Endothelial cell of umbilical vein (primary cell): Measurements from ENCODE around the gene LRSAM1. TPM values are rescaled to one million over a fixed set of nuclear protein-coding genes. Genes with fewer than 3 reads are reported as not detected.

Experiments used
- BruUV-seq: library from RNA; stranded (reverse); fragments of 400-500 nt; replicated peaks from 2 replicates; lab custom pipeline; 2021; lab: Mats Ljungman, UMichigan
- CTCF ChIA-PET: fragments of 300-600, 350-600 bp; sonication (Branson Sonifier 250); formaldehyde crosslinking; loops from one replicate; lab custom pipeline; 2021; ENCODE audit warnings: antibody characterized with exemption, inconsistent platforms; lab: Charles Lee
- POLR2A ChIA-PET: fragments of 300-600, 350-600 bp; sonication (Branson Sonifier 250); formaldehyde crosslinking; loops from one replicate; lab custom pipeline; 2021; ENCODE audit warnings: antibody characterized with exemption, inconsistent platforms; lab: Charles Lee
- DNase-seq: peaks from one replicate; pipeline ENCODE4 v3.0.0-alpha.2; 2011; ENCODE audit warnings: low read depth, low spot score
- FAIRE-seq: peaks from 2 replicates; lab custom pipeline; 2011; peaks lifted over from hg19 to GRCh38; lab: Jason Lieb, UNC
- H2AFZ ChIP-seq: 2 replicates; pipeline ENCODE4 v1.6.0; 2012; ENCODE audit warnings: low read depth, low read length, control low read depth, inconsistent platforms
- H3K27ac ChIP-seq: 2 replicates; pipeline ENCODE4 v1.5.1; 2011; ENCODE audit warnings: low read depth, mild to moderate bottlenecking, control low read depth, low read length, moderate library complexity; ENCODE audit not compliant: insufficient read depth
- H3K27me3 ChIP-seq, 2 experiments: 2 replicates each; pipeline versions ENCODE4 v1.6.0 to v1.6.1; 2011; ENCODE audit warnings: low read length in 2 of 2, mixed read lengths in 1 of 2; ENCODE audit not compliant: control insufficient read depth in 2 of 2, insufficient read depth in 2 of 2
- H3K36me3 ChIP-seq, 2 experiments: 2 replicates in 1 of 2; 3 replicates in 1 of 2; pipeline ENCODE4 v1.5.1; 2011; ENCODE audit warnings: low read length in 2 of 2, mild to moderate bottlenecking in 1 of 2, moderate library complexity in 1 of 2; ENCODE audit not compliant: control insufficient read depth in 2 of 2, insufficient read depth in 2 of 2; ENCODE audit errors: extremely low read depth in 1 of 2
- H3K4me1 ChIP-seq: 3 replicates; pipeline ENCODE4 v1.5.1; 2011; ENCODE audit warnings: mild to moderate bottlenecking, low read length; ENCODE audit not compliant: control insufficient read depth, insufficient read depth; ENCODE audit errors: extremely low read depth
- H3K4me2 ChIP-seq: 2 replicates; pipeline ENCODE4 v1.6.1; 2011; ENCODE audit warnings: low read length, control low read depth, mixed read lengths; ENCODE audit not compliant: insufficient read depth
- H3K4me3 ChIP-seq, 3 experiments: fragments of 200-600 bp in 1 of 3; sonication (generic), shearing (Covaris generic) in 1 of 3; replicated peaks in 1 of 3; 2 replicates each; pipeline ENCODE4 v1.5.1; 2011 to 2016; ENCODE audit warnings: control low read depth in 3 of 3, low read length in 3 of 3, mild to moderate bottlenecking in 2 of 3, inconsistent platforms in 1 of 3, low read depth in 1 of 3, moderate library complexity in 1 of 3; ENCODE audit not compliant: insufficient read depth in 1 of 3
- H3K79me2 ChIP-seq: 2 replicates; pipeline ENCODE4 v1.6.0; 2012; ENCODE audit warnings: low read length, inconsistent platforms; ENCODE audit not compliant: control insufficient read depth, insufficient read depth
- H3K9ac ChIP-seq: replicated peaks from 2 replicates; pipeline ENCODE3; 2011; ENCODE audit warnings: low read length, control low read depth; ENCODE audit not compliant: insufficient read depth; ENCODE audit errors: extremely low read depth
- H3K9me1 ChIP-seq: replicated peaks from 3 replicates; pipeline ENCODE4 v1.6.0; 2011; ENCODE audit warnings: mild to moderate bottlenecking, low read length; ENCODE audit not compliant: control insufficient read depth, insufficient read depth; ENCODE audit errors: extremely low read depth
- H3K9me3 ChIP-seq: replicated peaks from 2 replicates; pipeline ENCODE4 v1.5.1; 2012; ENCODE audit warnings: low read length, inconsistent platforms; ENCODE audit not compliant: control insufficient read depth, insufficient read depth
- H4K20me1 ChIP-seq: replicated peaks from 2 replicates; pipeline ENCODE3; 2011; ENCODE audit warnings: mild to moderate bottlenecking, low read length; ENCODE audit not compliant: control insufficient read depth, insufficient read depth; ENCODE audit errors: extremely low read depth
- EZH2 ChIP-seq: IDR thresholded peaks from 2 replicates; pipeline ENCODE4 v1.6.1; 2012; ENCODE audit warnings: borderline replicate concordance, low read depth, mild to moderate bottlenecking, moderate library complexity, low read length, inconsistent platforms; ENCODE audit not compliant: severe bottlenecking
- FOS ChIP-seq: IDR thresholded peaks from 2 replicates; pipeline ENCODE4 v1.6.1; 2011; ENCODE audit warnings: mild to moderate bottlenecking, low read length, moderate library complexity, borderline replicate concordance; ENCODE audit not compliant: insufficient read depth
- GATA2 ChIP-seq: IDR thresholded peaks from 2 replicates; pipeline ENCODE4 v1.7.0; 2011; ENCODE audit warnings: low read depth, mild to moderate bottlenecking, moderate library complexity, mixed read lengths, low read length; ENCODE audit not compliant: insufficient read length, insufficient read depth
- JUN ChIP-seq: IDR thresholded peaks from 2 replicates; pipeline ENCODE4 v1.6.1; 2011; ENCODE audit warnings: borderline replicate concordance, low read depth; ENCODE audit not compliant: insufficient read length, insufficient read depth
- MYC ChIP-seq: IDR thresholded peaks from one replicate; pipeline ENCODE4 v1.6.1; 2011; ENCODE audit warnings: mild to moderate bottlenecking, low read depth, low read length
- POLR2A ChIP-seq: IDR thresholded peaks from 2 replicates; pipeline ENCODE4 v1.6.1; 2012; ENCODE audit warnings: low read depth, mild to moderate bottlenecking, control low read depth, low read length
- POLR2AphosphoS5 ChIP-seq: IDR thresholded peaks from 2 replicates; pipeline ENCODE4 v1.6.1; 2012; ENCODE audit warnings: low read depth, mild to moderate bottlenecking, control low read depth, low read length, moderate library complexity; ENCODE audit not compliant: insufficient read depth
- dilution Hi-C: fragments of 300-500 bp; cut with MboI; formaldehyde crosslinking; loops from one replicate; pipeline ENCODE4 v1.15.0; 2019; ENCODE audit warnings: low sequenced_read_pairs; ENCODE audit not compliant: extremely low pct_ligation_motif_present
- intact Hi-C: fragments of 100-400 bp; cut with micrococcal nuclease; formaldehyde crosslinking; loops from one replicate; pipeline ENCODE4 v1.10.0; 2022
- polyA plus RNA-seq, 4 experiments: library from polyadenylated mRNA; depleted of rRNA in 3 of 4; stranded (reverse) in 3 of 4; unstranded in 1 of 4; fragments of >200 nt; gene quantifications; 2 replicates each; pipeline versions ENCODE4 v1.2.1 to v1.2.3, GENCODE V29; 2011 to 2012; ENCODE audit warnings: missing spikeins in 1 of 4
- total RNA-seq: library from RNA; stranded (reverse); gene quantifications from 2 replicates; pipeline ENCODE4 v1.2.3, GENCODE V29; 2021
- TF ChIP-seq, protein P1 (sequence below): IDR thresholded peaks from 2 replicates; pipeline ENCODE4 v1.6.1; 2011; ENCODE audit not compliant: insufficient read depth, insufficient read length
- TF ChIP-seq, protein P2 (sequence below), 2 donors: IDR thresholded peaks; 1 replicate in 1 of 2; 2 replicates in 1 of 2; pipeline ENCODE4 v1.5.1; 2011; ENCODE audit warnings: low read length in 2 of 2, mild to moderate bottlenecking in 2 of 2, moderate library complexity in 2 of 2, control low read depth in 1 of 2, inconsistent platforms in 1 of 2, low read depth in 1 of 2; ENCODE audit not compliant: insufficient read depth in 1 of 2; ENCODE audit errors: extremely low read depth in 1 of 2

Gene LRSAM1
- total and polyA plus RNA-seq, 2 donors (not counting 3 experiments of a cell fraction or from before 2014, with no cell fraction given) = 10.8 to 18.9 TPM

DNA sequence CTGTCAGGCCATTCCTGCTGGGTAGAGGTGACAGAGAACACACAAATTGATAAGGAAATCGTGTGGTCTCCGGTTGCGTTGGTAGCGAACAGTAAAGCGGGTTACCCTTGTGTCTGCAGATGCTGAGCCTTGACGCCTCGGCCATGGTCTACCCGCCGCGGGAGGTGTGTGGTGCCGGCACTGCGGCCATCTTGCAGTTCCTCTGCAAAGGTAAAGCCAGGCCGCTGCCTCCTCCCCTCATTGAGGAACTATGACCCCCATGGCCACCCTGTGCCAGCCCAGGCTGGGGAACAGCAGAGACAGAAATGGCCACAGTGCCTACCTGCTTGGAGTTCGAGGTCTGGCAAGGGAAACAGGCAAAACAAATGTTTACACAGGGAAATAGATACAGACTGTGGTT, 16.3 kb downstream of the LRSAM1 start:
- Histone ChIP-seq H3K79me2 (no peaks in the 10 kb centered on the region), H4K20me1 (no peaks in the 10 kb centered on the region), H3K27ac (no peak overlapping the region), H3K36me3 (peaks cover 2 to 8% of the 10 kb centered on the region in 2 experiments), H3K9me1 (no peaks in the 10 kb centered on the region), H2AFZ (no peak overlapping the region), H3K4me2 (no peak overlapping the region), H3K9me3 (no peaks in the 10 kb centered on the region), H3K4me1 (no peaks in the 10 kb centered on the region), H3K4me3 (no peak overlapping the region), H3K27me3 (no peaks in the 10 kb centered on the region), H3K9ac (no peak overlapping the region)
- intact Hi-C loops (no loop called here), dilution Hi-C loops (no loop called here)
- CTCF ChIA-PET = no interaction called here
- no peak for DNase-seq
- FAIRE-seq = no peak
- POLR2A ChIA-PET = interaction anchor here (0.9 kb wide), 1 partner anchor 16 kb away, joined by 3 read pairs; the partner anchor contains the start of genes LRSAM1 and RPL12
- no TSS peak for BruUV-seq
- no peak for TF ChIP-seq JUN
- no peak for TF ChIP-seq FOS
- TF ChIP-seq POLR2A = no peak

DNA sequence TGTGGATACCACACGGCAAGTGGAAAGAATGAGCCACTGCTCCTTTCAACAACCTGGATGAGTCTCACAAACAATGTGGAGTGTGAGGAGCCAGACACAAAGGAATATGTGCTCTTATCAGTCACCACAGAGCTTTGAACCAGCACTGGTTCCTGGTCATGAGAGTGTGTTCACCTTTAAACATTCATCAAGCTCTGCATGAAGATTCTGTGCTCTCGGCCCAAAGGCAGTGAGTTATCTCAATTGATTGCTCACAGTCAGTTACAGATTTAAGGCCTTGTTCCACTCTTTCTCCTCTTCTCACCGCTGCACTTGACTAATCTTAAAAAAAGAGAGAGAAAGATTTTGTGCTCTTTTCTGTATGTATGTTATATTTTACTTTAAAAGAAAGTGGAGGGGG, 19.4 kb downstream of the LRSAM1 start:
- H3K4me1 ChIP-seq = no peaks in the 10 kb centered on the region
- H3K4me2 ChIP-seq = no peak overlapping the region
- no peaks in the 10 kb centered on the region for H3K79me2 ChIP-seq
- no peaks in the 10 kb centered on the region for H4K20me1 ChIP-seq
- H3K27me3 ChIP-seq = no peaks in the 10 kb centered on the region
- ChIA-PET CTCF (no interaction called here), POLR2A (no interaction called here)
- intact Hi-C loops (no loop called here), dilution Hi-C loops (no loop called here)
- no peak overlapping the region for H2AFZ ChIP-seq
- FAIRE-seq = no peak
- H3K4me3 ChIP-seq = no peak overlapping the region
- no TSS peak for BruUV-seq
- H3K9me1 ChIP-seq = no peaks in the 10 kb centered on the region
- H3K9ac ChIP-seq = no peak overlapping the region
- TF ChIP-seq FOS (no peak), GATA2 (no peak), POLR2A (no peak), POLR2AphosphoS5 (no peak), JUN (no peak), EZH2 (no peak), MYC (no peak)
- TF ChIP-seq, protein P1, sequence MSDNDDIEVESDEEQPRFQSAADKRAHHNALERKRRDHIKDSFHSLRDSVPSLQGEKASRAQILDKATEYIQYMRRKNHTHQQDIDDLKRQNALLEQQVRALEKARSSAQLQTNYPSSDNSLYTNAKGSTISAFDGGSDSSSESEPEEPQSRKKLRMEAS = no peak
- TF ChIP-seq, protein P2, sequence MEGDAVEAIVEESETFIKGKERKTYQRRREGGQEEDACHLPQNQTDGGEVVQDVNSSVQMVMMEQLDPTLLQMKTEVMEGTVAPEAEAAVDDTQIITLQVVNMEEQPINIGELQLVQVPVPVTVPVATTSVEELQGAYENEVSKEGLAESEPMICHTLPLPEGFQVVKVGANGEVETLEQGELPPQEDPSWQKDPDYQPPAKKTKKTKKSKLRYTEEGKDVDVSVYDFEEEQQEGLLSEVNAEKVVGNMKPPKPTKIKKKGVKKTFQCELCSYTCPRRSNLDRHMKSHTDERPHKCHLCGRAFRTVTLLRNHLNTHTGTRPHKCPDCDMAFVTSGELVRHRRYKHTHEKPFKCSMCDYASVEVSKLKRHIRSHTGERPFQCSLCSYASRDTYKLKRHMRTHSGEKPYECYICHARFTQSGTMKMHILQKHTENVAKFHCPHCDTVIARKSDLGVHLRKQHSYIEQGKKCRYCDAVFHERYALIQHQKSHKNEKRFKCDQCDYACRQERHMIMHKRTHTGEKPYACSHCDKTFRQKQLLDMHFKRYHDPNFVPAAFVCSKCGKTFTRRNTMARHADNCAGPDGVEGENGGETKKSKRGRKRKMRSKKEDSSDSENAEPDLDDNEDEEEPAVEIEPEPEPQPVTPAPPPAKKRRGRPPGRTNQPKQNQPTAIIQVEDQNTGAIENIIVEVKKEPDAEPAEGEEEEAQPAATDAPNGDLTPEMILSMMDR (IDR thresholded peaks at IDR 0.05; ENCODE audit: extremely low read depth in 1 of 2, insufficient read depth in 1 of 2, low read depth in 1 of 2, low read length in 2 of 2) = no peak
- peaks cover 1 to 2% of the 10 kb centered on the region in 2 experiments for H3K36me3 ChIP-seq
- no peak for DNase-seq
- no peak overlapping the region for H3K27ac ChIP-seq
- no peaks in the 10 kb centered on the region for H3K9me3 ChIP-seq
